GM06990 (cell line): ENCODE data around the gene ACOT6.
"Not testable (repeated sequence)": the region's sequence is repeated elsewhere in the genome, so short reads cannot be mapped to it uniquely, and the experiment has no call there.

Experiments used
- DNase-seq: peaks from one replicate; pipeline ENCODE4 v3.0.0-alpha.2; 2011; ENCODE audit not compliant: insufficient read length; ENCODE audit errors: extremely low read depth
- H3K27me3 ChIP-seq: replicated peaks from 2 replicates; pipeline ENCODE4 v1.6.0; 2011; ENCODE audit warnings: low read length; ENCODE audit not compliant: control insufficient read depth, insufficient read depth
- H3K36me3 ChIP-seq: 2 replicates; pipeline ENCODE4 v1.5.1; 2011; ENCODE audit warnings: low read length; ENCODE audit not compliant: control insufficient read depth, insufficient read depth
- H3K4me3 ChIP-seq: replicated peaks from 2 replicates; pipeline ENCODE4 v1.5.1; 2011; ENCODE audit warnings: low read depth, mild to moderate bottlenecking, control low read depth, low read length
- CTCF ChIP-seq: IDR thresholded peaks from 2 replicates; pipeline ENCODE4 v1.5.1; 2011; ENCODE audit warnings: low read length, control low read depth, mild to moderate bottlenecking, inconsistent platforms; ENCODE audit not compliant: insufficient read depth, poor library complexity, severe bottlenecking

ACOT6 gene

DNA sequence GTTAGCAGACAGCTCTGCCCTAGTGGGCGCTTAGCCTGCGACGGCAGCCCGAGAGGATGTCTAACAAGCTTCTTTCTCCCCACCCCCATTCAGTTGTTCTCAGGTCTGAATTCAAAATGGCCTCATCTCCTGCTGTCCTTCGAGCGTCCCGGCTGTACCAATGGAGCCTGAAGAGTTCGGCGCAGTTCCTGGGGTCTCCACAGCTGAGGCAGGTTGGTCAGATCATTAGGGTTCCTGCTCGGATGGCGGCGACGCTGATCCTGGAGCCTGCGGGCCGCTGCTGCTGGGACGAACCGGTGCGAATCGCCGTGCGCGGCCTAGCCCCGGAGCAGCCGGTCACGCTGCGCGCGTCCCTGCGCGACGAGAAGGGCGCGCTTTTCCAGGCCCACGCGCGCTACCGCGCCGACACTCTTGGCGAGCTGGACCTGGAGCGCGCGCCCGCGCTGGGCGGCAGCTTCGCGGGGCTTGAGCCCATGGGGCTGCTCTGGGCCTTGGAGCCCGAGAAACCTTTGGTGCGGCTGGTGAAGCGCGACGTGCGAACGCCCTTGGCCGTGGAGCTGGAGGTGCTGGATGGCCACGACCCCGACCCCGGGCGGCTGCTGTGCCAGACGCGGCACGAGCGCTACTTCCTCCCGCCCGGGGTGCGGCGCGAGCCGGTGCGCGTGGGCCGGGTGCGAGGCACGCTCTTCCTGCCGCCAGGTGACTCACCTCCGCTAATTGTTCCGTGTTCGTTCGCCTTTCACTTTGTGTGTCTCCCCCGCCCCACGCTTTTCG is 42.9 kb upstream of the ACOT6 start, which contains the start of gene ACOT2:
Gene ACOT2 (plus strand): TSS at position 29 of the 774 bp plus-strand sequence. CDS start 28 bp downstream, at position 57.
- peak; percentile 78 for DNase-seq
- peak; percentile 2 for TF ChIP-seq CTCF
- H3K36me3 ChIP-seq, H3K27me3 ChIP-seq: not testable (repeated sequence)
- H3K4me3 ChIP-seq, result peak within 1 kb of the TSS; percentile 54

- TF ChIP-seq CTCF, result peak; percentile 76
- not testable (repeated sequence) for H3K36me3 ChIP-seq, H3K27me3 ChIP-seq, H3K4me3 ChIP-seq
- peak; percentile 46 for DNase-seq
Measured at GRCh38 chr14:73570913-73571312, 41.4 kb upstream of the ACOT6 start.

DNA sequence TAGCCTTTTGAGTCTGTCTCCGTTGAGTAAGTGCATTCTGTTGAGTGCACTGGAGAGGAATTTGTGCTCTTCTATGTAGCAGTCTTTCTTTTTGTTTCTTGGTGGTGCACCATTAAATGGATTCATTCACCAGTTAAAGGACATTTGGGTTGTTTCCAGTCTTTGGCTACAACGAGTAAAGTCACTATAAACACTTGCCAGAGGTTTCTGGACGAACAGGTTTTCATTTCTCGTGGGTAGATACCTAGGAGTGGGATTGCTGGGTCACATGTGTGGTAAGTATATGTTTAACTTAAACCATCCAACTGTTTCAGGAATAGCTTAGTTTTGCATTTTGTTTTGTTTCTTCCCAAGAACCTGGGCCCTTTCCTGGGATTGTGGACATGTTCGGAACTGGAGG is 39.3 kb upstream of the ACOT6 start:
- H3K4me3 ChIP-seq, result not testable (repeated sequence)

DNA sequence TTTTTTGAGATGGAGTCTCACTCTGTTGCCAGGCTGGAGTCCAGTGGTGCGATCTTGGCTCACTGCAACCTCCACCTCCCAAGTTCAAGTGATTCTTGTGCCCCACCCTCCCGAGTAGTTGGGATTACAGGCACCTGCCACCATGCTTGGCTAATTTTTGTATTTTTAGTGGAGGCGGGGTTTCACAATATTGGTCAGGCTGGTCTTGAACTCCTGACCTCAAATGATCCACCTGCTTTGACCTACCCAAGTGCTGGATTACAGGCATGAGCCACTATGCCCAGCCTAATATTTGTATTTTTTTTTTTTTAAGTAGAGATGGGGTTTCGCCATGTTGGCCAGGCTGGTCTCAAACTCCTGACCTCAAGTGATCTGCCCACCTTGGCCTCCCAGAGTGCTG is 38.6 kb upstream of the ACOT6 start:
- H3K4me3 ChIP-seq, H3K27me3 ChIP-seq, DNase-seq, H3K36me3 ChIP-seq: not testable (repeated sequence)

More for the DNA sequence above, 39.3 kb upstream of the ACOT6 start:
- H3K27me3 ChIP-seq, H3K36me3 ChIP-seq, DNase-seq: not testable (repeated sequence)

GRCh38 chr14:73574251-73574650 is 38.1 kb upstream of the ACOT6 start:
- H3K4me3 ChIP-seq, DNase-seq, H3K27me3 ChIP-seq, H3K36me3 ChIP-seq: not testable (repeated sequence)

- H3K4me3 ChIP-seq, result no peak overlapping the region
- no peaks in the 10 kb centered on the region for H3K27me3 ChIP-seq
- TF ChIP-seq CTCF, result no peak
- no peak for DNase-seq
- no peaks in the 10 kb centered on the region for H3K36me3 ChIP-seq
Measured at GRCh38 chr14:73576391-73576790, 35.9 kb upstream of the ACOT6 start.

DNA sequence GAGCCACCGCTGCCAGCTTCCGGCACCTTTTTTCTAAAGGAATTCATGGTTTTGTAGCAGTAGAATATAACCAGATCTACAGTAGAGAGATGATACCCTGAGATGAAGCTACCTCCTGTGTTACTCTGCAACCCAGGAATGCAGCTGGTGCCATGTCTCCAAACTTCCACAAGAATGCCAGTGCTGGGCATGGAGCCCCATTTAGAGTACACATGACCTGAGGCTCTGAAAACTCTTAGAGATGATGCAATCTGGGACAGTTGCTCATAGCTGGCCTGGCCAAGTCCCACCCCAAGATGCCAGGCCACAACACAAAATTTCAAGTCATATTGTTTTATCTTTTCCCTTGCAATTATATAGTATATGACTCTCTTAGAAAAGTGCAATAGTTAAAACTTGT is 35.1 kb upstream of the ACOT6 start:
- not testable (repeated sequence) for H3K36me3 ChIP-seq, DNase-seq, H3K27me3 ChIP-seq, H3K4me3 ChIP-seq

GRCh38 chr14:73582102-73582979 is 30.0 kb upstream of the ACOT6 start:
- not testable (repeated sequence) for H3K36me3 ChIP-seq, H3K27me3 ChIP-seq, H3K4me3 ChIP-seq, DNase-seq
